Gastroesophageal sphincter (tissue), 3 donors: ENCODE results near the gene DCBLD1.

Source experiments
- CTCF ChIP-seq, 4 experiments: fragments of 200-600 bp in 2 of 4; fragments of 450-650 bp in 2 of 4; sonication (generic) in 1 of 4; IDR thresholded peaks; one replicate each; pipeline ENCODE4 v1.5.1; 2017 to 2019; ENCODE audit warnings: antibody characterized with exemption in 4 of 4, mild to moderate bottlenecking in 2 of 4, moderate library complexity in 2 of 4
- EP300 ChIP-seq: sonication (generic); formaldehyde crosslinking; IDR thresholded peaks from one replicate; pipeline ENCODE4 v1.6.1; 2017; ENCODE audit warnings: antibody characterized with exemption, mild to moderate bottlenecking
- POLR2A ChIP-seq, 2 donors: fragments of 450-650 bp; IDR thresholded peaks; one replicate each; pipeline ENCODE4 v1.6.1; 2017; ENCODE audit warnings: antibody characterized with exemption in 2 of 2, mild to moderate bottlenecking in 2 of 2, moderate library complexity in 1 of 2
- POLR2AphosphoS5 ChIP-seq: sonication (generic); formaldehyde crosslinking; IDR thresholded peaks from one replicate; pipeline ENCODE4 v1.6.1; 2017; ENCODE audit warnings: antibody characterized with exemption

DNA sequence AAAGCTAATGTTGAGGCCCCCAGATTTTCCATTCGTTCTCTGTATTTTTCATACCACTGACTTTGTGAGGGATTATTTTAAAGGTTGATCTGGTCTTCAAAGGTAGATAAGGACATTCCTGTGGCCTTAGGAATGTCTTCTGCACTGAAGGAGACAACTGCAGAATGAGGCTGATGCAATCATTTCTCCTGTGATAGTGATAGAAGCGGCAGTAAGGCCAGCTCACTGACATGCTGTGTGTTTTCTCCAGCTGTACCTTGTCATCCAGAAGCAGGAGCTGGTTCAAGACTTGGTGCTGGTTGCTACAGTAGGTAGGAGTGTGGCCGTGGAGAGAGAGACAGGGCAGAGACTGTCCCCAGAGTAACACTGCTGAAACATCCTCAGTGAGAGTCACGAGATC lies 53.8 kb downstream of the DCBLD1 start:
- TF ChIP-seq CTCF (IDR thresholded peaks at IDR 0.05) (no peak), POLR2AphosphoS5 (no peak), POLR2A (IDR thresholded peaks at IDR 0.05) (no peak), EP300 (no peak)
